SJCRH30 (cell line): Measurements from ENCODE around the gene SLC16A2. TPM values are rescaled to one million over a fixed set of nuclear protein-coding genes. Genes with fewer than 3 reads are reported as not detected.
A peak's percentile ranks its signal among the peaks of the same experiment; 100 is the strongest.
"Not testable (repeated sequence)": the region's sequence is repeated elsewhere in the genome, so short reads cannot be mapped to it uniquely, and the experiment has no call there.

Experiments
- DNase-seq, 2 experiments: peaks; one replicate each; pipeline ENCODE4 v3.0.0-alpha.2; 2015 to 2020
- H3K27ac ChIP-seq: fragments of 250-450 bp; sonication (Bioruptor Pico); 2 replicates; pipeline ENCODE4 v1.5.1; 2020; ENCODE audit warnings: mild to moderate bottlenecking, moderate library complexity
- H3K27me3 ChIP-seq: fragments of 250-450 bp; sonication (Bioruptor Pico); 2 replicates; pipeline ENCODE4 v1.5.1; 2020; ENCODE audit warnings: mild to moderate bottlenecking, moderate library complexity
- H3K36me3 ChIP-seq: fragments of 250-450 bp; sonication (Bioruptor Pico); 2 replicates; pipeline ENCODE4 v1.5.1; 2020; ENCODE audit warnings: mild to moderate bottlenecking, moderate library complexity
- H3K4me1 ChIP-seq: fragments of 250-450 bp; sonication (Bioruptor Pico); 2 replicates; pipeline ENCODE4 v1.5.1; 2020; ENCODE audit warnings: mild to moderate bottlenecking, moderate library complexity
- H3K4me3 ChIP-seq: fragments of 250-450 bp; sonication (Bioruptor Pico); 2 replicates; pipeline ENCODE4 v1.5.1; 2020; ENCODE audit warnings: mild to moderate bottlenecking, moderate library complexity
- H3K9me3 ChIP-seq: fragments of 250-450 bp; sonication (Bioruptor Pico); replicated peaks from 2 replicates; pipeline ENCODE4 v1.5.1; 2020; ENCODE audit warnings: mild to moderate bottlenecking, moderate library complexity
- total RNA-seq: library from RNA; depleted of rRNA; stranded (reverse); fragments of >200 nt; shearing (Covaris generic); gene quantifications from 2 replicates; pipeline ENCODE4 v1.2.3, GENCODE V29; 2014

SLC16A2 gene
- total RNA-seq, 1 experiment from 2014 or later = 49.3 TPM

GRCh38 chrX:74507191-74507590 lies 85.9 kb downstream of the SLC16A2 start:
- no peak overlapping the region for H3K4me3 ChIP-seq
- no peak overlapping the region for H3K27ac ChIP-seq
- no peak for DNase-seq
- no peaks in the 10 kb centered on the region for H3K9me3 ChIP-seq
- no peaks in the 10 kb centered on the region for H3K27me3 ChIP-seq
- H3K36me3 ChIP-seq = no peaks in the 10 kb centered on the region
- no peaks in the 10 kb centered on the region for H3K4me1 ChIP-seq

- H3K27me3 ChIP-seq = no peaks in the 10 kb centered on the region
- H3K36me3 ChIP-seq = no peaks in the 10 kb centered on the region; the same call in 1 of the 2 replicates
- H3K4me1 ChIP-seq = no peaks in the 10 kb centered on the region
- no peaks in the 10 kb centered on the region for H3K9me3 ChIP-seq
- DNase-seq = no peak
- no peak overlapping the region for H3K4me3 ChIP-seq
- no peak overlapping the region for H3K27ac ChIP-seq
Observed at GRCh38 chrX:74509989-74510388, 88.7 kb downstream of the SLC16A2 start.

GRCh38 chrX:74510401-74510800 lies 89.1 kb downstream of the SLC16A2 start:
- H3K27ac ChIP-seq = no peak overlapping the region
- H3K27me3 ChIP-seq = no peaks in the 10 kb centered on the region
- H3K4me1 ChIP-seq = no peaks in the 10 kb centered on the region
- H3K36me3 ChIP-seq = no peaks in the 10 kb centered on the region; the same call in 1 of the 2 replicates
- no peak for DNase-seq
- H3K4me3 ChIP-seq = no peak overlapping the region
- no peaks in the 10 kb centered on the region for H3K9me3 ChIP-seq

DNA sequence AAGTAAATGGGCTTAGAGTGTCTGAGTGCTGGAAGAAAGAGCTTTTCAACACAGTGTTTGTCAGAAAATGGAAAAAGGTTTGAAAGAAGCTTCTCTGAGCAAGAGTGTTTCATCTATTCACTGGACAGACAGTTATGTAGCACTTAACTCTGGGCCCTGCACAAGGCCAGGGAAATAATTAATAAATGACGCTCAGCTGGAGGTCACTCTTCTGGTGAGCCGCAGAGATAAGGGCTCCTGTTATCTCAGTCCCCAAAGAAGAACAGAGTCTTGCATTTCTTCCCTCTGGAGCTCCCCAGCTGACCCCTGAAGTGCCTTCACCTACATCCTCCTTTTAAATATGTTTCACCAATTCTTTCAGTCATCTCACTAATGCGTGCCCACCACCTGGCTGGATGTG lies 90.4 kb downstream of the SLC16A2 start:
- DNase-seq = no peak
- Histone ChIP-seq H3K36me3 (no peaks in the 10 kb centered on the region; the same call in 1 of the 2 replicates), H3K9me3 (0 out of 2 replicates have a peak, but pooled peaks cover 2% of the 10 kb centered on the region), H3K27ac (no peak overlapping the region), H3K27me3 (no peaks in the 10 kb centered on the region), H3K4me1 (no peaks in the 10 kb centered on the region), H3K4me3 (no peak overlapping the region)

DNA sequence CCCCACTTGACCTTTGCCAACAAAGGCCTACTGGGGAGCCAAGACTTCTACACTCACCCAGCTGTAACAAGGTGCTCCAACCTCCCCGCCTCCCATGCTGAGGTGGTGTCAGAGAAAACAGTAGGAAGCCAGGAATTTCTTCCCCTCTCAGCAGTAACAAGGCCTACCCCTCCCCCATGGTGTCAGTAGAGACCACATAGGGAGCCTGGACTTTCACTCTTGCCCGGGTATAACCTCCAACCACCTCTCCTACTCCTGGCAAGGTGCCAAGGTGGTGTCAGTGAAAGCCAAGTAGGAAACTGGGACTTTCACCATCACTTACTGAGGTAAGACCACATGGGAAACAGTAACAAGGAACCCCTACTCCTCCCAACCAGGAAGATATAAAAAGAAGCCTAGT lies 93.1 kb downstream of the SLC16A2 start:
- H3K4me3 ChIP-seq = no peak overlapping the region
- no peaks in the 10 kb centered on the region for H3K4me1 ChIP-seq
- no peaks in the 10 kb centered on the region for H3K27me3 ChIP-seq
- DNase-seq = peak; percentile 19 to 35
- H3K36me3 ChIP-seq = no peaks in the 10 kb centered on the region; the same call in 1 of the 2 replicates
- no peak overlapping the region for H3K27ac ChIP-seq
- 0 out of 2 replicates have a peak, but pooled peaks cover 5% of the 10 kb centered on the region for H3K9me3 ChIP-seq

DNA sequence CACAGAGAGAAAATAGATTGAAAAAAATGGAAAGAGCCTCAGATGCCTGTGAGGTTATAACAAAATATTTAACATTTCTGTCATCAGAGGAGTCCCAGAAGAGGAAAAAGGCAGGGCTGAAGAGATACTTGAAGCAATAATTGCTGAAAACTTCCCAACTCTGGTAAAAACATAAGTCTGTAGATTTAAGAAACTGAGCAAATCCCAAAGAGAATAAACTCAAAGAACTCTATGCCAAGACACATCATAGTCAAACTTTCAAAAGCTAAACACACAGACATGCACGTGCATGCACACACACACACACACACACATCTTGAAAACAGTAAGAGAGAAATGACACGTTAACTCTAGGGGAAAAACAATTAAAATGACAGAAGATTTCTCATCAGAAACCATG lies 94.1 kb downstream of the SLC16A2 start:
- Histone ChIP-seq H3K4me3 (no peak overlapping the region), H3K4me1 (no peaks in the 10 kb centered on the region), H3K27ac (no peak overlapping the region), H3K36me3 (no peaks in the 10 kb centered on the region; the same call in 1 of the 2 replicates), H3K27me3 (no peaks in the 10 kb centered on the region), H3K9me3 (0 out of 2 replicates have a peak, but pooled peaks cover 5% of the 10 kb centered on the region)
- no peak for DNase-seq

- H3K27me3 ChIP-seq, H3K27ac ChIP-seq, DNase-seq, H3K4me1 ChIP-seq, H3K36me3 ChIP-seq, H3K4me3 ChIP-seq, H3K9me3 ChIP-seq: not testable (repeated sequence)
Observed at GRCh38 chrX:74516013-74516412, 94.7 kb downstream of the SLC16A2 start.

- Histone ChIP-seq H3K27me3 (no peaks in the 10 kb centered on the region), H3K9me3 (0 out of 2 replicates have a peak, but pooled peaks cover 5% of the 10 kb centered on the region), H3K36me3 (no peaks in the 10 kb centered on the region), H3K27ac (no peak overlapping the region), H3K4me1 (no peaks in the 10 kb centered on the region), H3K4me3 (no peak overlapping the region)
- no peak for DNase-seq
Observed at GRCh38 chrX:74519870-74520269, 98.6 kb downstream of the SLC16A2 start.

DNA sequence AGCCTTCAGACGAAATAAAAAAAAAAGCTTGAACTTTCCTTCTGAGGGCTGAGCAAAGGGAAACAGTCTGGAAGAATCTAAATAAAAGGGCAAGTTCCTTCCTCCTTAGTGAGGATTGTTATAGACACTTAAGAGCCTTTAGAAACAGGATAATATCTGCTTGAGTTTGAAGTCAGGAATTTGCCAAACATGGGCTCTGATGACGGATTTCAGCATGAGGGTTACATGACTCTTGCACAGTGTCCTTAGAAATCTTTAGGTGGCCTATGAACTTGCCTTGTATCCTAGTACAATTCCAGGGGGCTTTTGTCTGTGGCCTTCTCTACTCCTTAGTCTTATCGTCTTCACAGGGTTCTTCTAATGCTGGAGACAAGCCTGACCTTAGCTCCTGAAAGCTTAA lies 99.0 kb downstream of the SLC16A2 start:
- Histone ChIP-seq H3K9me3 (0 out of 2 replicates have a peak, but pooled peaks cover 5% of the 10 kb centered on the region), H3K4me3 (no peak overlapping the region), H3K27me3 (no peaks in the 10 kb centered on the region), H3K27ac (no peak overlapping the region), H3K4me1 (no peaks in the 10 kb centered on the region), H3K36me3 (no peaks in the 10 kb centered on the region)
- no peak for DNase-seq

DNA sequence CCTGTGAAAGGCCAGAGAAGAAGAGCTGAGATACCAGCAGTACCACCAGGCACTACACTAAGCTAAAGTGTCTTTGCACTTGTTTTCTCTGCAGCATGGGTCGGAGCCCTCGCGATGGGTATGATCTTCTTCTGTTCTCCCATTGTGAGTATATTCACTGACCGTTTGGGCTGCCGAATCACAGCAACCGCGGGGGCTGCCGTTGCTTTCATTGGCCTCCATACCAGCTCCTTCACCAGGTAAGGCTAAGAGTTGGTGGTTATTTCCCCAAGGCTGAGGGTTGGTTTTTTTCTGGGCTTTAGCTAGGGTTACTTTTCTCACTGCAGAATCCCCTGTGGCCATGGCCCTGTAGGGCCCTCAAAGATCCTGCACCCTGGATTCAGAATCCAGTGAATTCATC lies 99.6 kb downstream of the SLC16A2 start:
- H3K36me3 ChIP-seq = no peaks in the 10 kb centered on the region
- no peak for DNase-seq
- no peak overlapping the region for H3K4me3 ChIP-seq
- no peaks in the 10 kb centered on the region for H3K4me1 ChIP-seq
- no peak overlapping the region for H3K27ac ChIP-seq
- H3K27me3 ChIP-seq = no peaks in the 10 kb centered on the region
- 0 out of 2 replicates have a peak, but pooled peaks cover 5% of the 10 kb centered on the region for H3K9me3 ChIP-seq

GRCh38 chrX:74521961-74522751 lies 100.9 kb downstream of the SLC16A2 start:
- Histone ChIP-seq H3K27ac (no peak overlapping the region), H3K4me3 (no peak overlapping the region), H3K27me3 (no peaks in the 10 kb centered on the region), H3K9me3 (no peaks in the 10 kb centered on the region), H3K36me3 (no peaks in the 10 kb centered on the region), H3K4me1 (no peaks in the 10 kb centered on the region)
- no peak for DNase-seq

DNA sequence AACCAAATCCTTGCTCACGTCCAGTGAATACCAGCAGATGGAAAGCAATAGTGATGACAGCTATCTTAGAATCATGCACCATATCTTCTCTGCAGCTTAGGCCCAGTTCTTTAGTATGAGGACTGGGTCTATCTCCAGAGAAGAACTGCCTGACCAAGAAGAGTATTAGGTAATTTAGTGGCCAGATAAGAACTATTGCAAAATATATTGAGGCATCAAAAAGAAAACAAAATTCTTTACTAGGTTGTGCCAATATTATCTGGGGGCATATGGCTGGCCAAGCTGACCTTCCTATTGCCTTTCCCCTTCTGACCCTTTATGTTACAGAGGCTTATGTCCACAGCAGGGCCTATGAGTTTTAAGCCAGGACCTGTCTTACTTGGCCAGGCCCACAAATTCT lies 101.9 kb downstream of the SLC16A2 start:
- H3K4me1 ChIP-seq = no peaks in the 10 kb centered on the region
- H3K9me3 ChIP-seq = no peaks in the 10 kb centered on the region
- no peaks in the 10 kb centered on the region for H3K36me3 ChIP-seq
- DNase-seq = no peak
- H3K4me3 ChIP-seq = no peak overlapping the region
- no peaks in the 10 kb centered on the region for H3K27me3 ChIP-seq
- no peak overlapping the region for H3K27ac ChIP-seq

DNA sequence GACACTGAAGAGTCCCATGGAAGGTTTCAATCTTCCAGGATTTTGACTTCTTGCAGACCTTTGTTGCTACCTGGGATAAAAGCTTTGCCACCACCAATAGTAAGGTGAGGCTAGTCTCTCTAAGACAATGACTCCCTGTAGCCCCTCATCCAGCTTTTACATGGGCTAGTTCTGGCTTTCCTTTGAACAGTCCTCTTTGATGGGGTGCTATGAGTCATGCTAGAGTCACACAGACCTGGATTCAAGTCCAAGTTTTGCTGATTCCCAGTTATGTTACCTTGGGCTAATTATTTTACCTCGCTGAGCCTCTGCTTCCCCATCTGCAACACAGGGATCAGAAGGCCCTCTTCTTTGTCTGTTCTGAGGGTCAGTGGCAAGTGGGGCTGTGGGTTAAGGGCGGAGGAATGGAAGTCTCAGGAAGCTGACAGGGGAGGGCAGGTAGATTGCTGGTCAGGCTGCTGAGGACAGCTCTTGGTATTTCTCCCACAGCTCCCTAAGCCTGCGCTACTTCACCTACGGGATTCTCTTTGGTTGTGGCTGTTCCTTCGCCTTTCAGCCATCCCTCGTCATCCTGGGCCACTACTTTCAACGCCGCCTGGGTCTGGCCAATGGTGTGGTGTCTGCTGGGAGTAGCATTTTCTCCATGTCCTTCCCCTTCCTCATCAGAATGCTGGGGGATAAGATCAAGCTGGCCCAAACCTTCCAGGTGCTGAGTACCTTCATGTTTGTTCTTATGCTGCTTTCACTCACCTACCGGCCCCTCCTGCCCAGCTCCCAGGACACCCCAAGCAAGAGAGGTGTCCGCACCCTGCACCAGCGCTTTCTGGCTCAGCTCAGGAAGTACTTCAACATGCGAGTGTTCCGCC lies 102.8 kb downstream of the SLC16A2 start:
- H3K4me3 ChIP-seq = no peak overlapping the region
- DNase-seq = no peak
- H3K9me3 ChIP-seq = no peaks in the 10 kb centered on the region

GRCh38 chrX:74525116-74525515 lies 103.8 kb downstream of the SLC16A2 start:
- H3K9me3 ChIP-seq = no peaks in the 10 kb centered on the region
- no peaks in the 10 kb centered on the region; the same call in 1 of the 2 replicates for H3K36me3 ChIP-seq
- no peak overlapping the region for H3K27ac ChIP-seq
- H3K4me1 ChIP-seq = no peaks in the 10 kb centered on the region
- H3K27me3 ChIP-seq = no peaks in the 10 kb centered on the region
- no peak for DNase-seq
- no peak overlapping the region for H3K4me3 ChIP-seq

More for the DNA sequence above, 102.8 kb downstream of the SLC16A2 start:
- H3K27ac ChIP-seq = no peak overlapping the region
- no peaks in the 10 kb centered on the region for H3K27me3 ChIP-seq
- H3K36me3 ChIP-seq = no peaks in the 10 kb centered on the region; the same call in 1 of the 2 replicates
- H3K4me1 ChIP-seq = no peaks in the 10 kb centered on the region

GRCh38 chrX:74526764-74527163 lies 105.5 kb downstream of the SLC16A2 start:
- Histone ChIP-seq H3K36me3 (peaks cover 2% of the 10 kb centered on the region; the same call in 1 of the 2 replicates), H3K9me3 (no peaks in the 10 kb centered on the region), H3K27me3 (no peaks in the 10 kb centered on the region), H3K27ac (no peak overlapping the region), H3K4me1 (no peaks in the 10 kb centered on the region), H3K4me3 (no peak overlapping the region)
- no peak for DNase-seq
